Measurements from ENCODE around the gene IL34.

IL34 gene

GRCh38 chr16:70676675-70677498 is 30.5 kb downstream of the IL34 start:
- no peak overlapping the region for H3K4me2 ChIP-seq (ENCODE audit: low read depth, low read length, poor library complexity, severe bottlenecking)
- no peaks in the 10 kb centered on the region for H3K36me3 ChIP-seq (ENCODE audit: low read length)
- H3K27me3 ChIP-seq (ENCODE audit: low read length) = no peaks in the 10 kb centered on the region
- no peak for TF ChIP-seq EZH2phosphoT487 (conservative IDR thresholded peaks at IDR 0.05; ENCODE audit: low read length)
- no peak for TF ChIP-seq CTCF (IDR thresholded peaks at IDR 0.05; ENCODE audit: insufficient read depth, low read length, poor library complexity, severe bottlenecking)
- no peak overlapping the region for H2AFZ ChIP-seq (ENCODE audit: low read depth, low read length, severe bottlenecking)
- H3K4me3 ChIP-seq (ENCODE audit: insufficient read depth, low read length, poor library complexity, severe bottlenecking) = no peak overlapping the region
- no peak overlapping the region for H3K27ac ChIP-seq (ENCODE audit: low read depth, low read length)
- H3K79me2 ChIP-seq (ENCODE audit: insufficient read depth, low read length) = no peaks in the 10 kb centered on the region
- H3F3A ChIP-seq (ENCODE audit: insufficient read depth) = no peaks in the 10 kb centered on the region
- H3K9me3 ChIP-seq (ENCODE audit: insufficient read depth, low read length) = no peaks in the 10 kb centered on the region
- no peak overlapping the region for H3K9ac ChIP-seq (ENCODE audit: low read length)
- no peaks in the 10 kb centered on the region for H3K9me2 ChIP-seq (replicated peaks; ENCODE audit: insufficient read depth, low read length)
- no peaks in the 10 kb centered on the region for H4K20me1 ChIP-seq (ENCODE audit: low read depth, low read length)

GRCh38 chr16:70677499-70678120 is 31.3 kb downstream of the IL34 start:
- Histone ChIP-seq H4K20me1 (ENCODE audit: low read depth, low read length) (no peaks in the 10 kb centered on the region), H3K27me3 (ENCODE audit: low read length) (no peaks in the 10 kb centered on the region), H2AFZ (ENCODE audit: low read depth, low read length, severe bottlenecking) (no peak overlapping the region), H3K9me3 (ENCODE audit: insufficient read depth, low read length) (no peaks in the 10 kb centered on the region), H3K79me2 (ENCODE audit: insufficient read depth, low read length) (no peaks in the 10 kb centered on the region), H3K27ac (ENCODE audit: low read depth, low read length) (no peak overlapping the region), H3F3A (ENCODE audit: insufficient read depth) (no peaks in the 10 kb centered on the region), H3K4me3 (ENCODE audit: insufficient read depth, low read length, poor library complexity, severe bottlenecking) (no peak overlapping the region), H3K36me3 (ENCODE audit: low read length) (no peaks in the 10 kb centered on the region), H3K4me2 (ENCODE audit: low read depth, low read length, poor library complexity, severe bottlenecking) (no peak overlapping the region), H3K9me2 (replicated peaks; ENCODE audit: insufficient read depth, low read length) (no peaks in the 10 kb centered on the region), H3K9ac (ENCODE audit: low read length) (no peak overlapping the region)
- TF ChIP-seq CTCF (IDR thresholded peaks at IDR 0.05; ENCODE audit: insufficient read depth, low read length, poor library complexity, severe bottlenecking) (no peak), EZH2phosphoT487 (conservative IDR thresholded peaks at IDR 0.05; ENCODE audit: low read length) (no peak)

GRCh38 chr16:70678121-70678897 is 31.9 kb downstream of the IL34 start:
- H3K4me2 ChIP-seq (ENCODE audit: low read depth, low read length, poor library complexity, severe bottlenecking) = no peak overlapping the region
- no peaks in the 10 kb centered on the region for H4K20me1 ChIP-seq (ENCODE audit: low read depth, low read length)
- no peaks in the 10 kb centered on the region for H3K36me3 ChIP-seq (ENCODE audit: low read length)
- no peak overlapping the region for H3K9ac ChIP-seq (ENCODE audit: low read length)
- TF ChIP-seq EZH2phosphoT487 (conservative IDR thresholded peaks at IDR 0.05; ENCODE audit: low read length) = no peak
- no peak for TF ChIP-seq CTCF (IDR thresholded peaks at IDR 0.05; ENCODE audit: insufficient read depth, low read length, poor library complexity, severe bottlenecking)
- H3F3A ChIP-seq (ENCODE audit: insufficient read depth) = no peaks in the 10 kb centered on the region
- no peak overlapping the region for H2AFZ ChIP-seq (ENCODE audit: low read depth, low read length, severe bottlenecking)
- no peaks in the 10 kb centered on the region for H3K79me2 ChIP-seq (ENCODE audit: insufficient read depth, low read length)
- H3K4me3 ChIP-seq (ENCODE audit: insufficient read depth, low read length, poor library complexity, severe bottlenecking) = no peak overlapping the region
- no peaks in the 10 kb centered on the region for H3K9me2 ChIP-seq (replicated peaks; ENCODE audit: insufficient read depth, low read length)
- no peak overlapping the region for H3K27ac ChIP-seq (ENCODE audit: low read depth, low read length)
- no peaks in the 10 kb centered on the region for H3K9me3 ChIP-seq (ENCODE audit: insufficient read depth, low read length)
- H3K27me3 ChIP-seq (ENCODE audit: low read length) = no peaks in the 10 kb centered on the region

Measured in SU-DHL-6 (cell line).